Motor neuron (in vitro differentiated cells): Measurements from ENCODE around the gene MLIP. TPM values are rescaled to one million over a fixed set of nuclear protein-coding genes. Genes with fewer than 3 reads are reported as not detected.

Experiments used
- ATAC-seq, 8 experiments: fragments of 200-7000 bp; cut with Tn5 transposase; replicated peaks in 6 of 8; 2 replicates each; pipeline ENCODE4 v1.8.0; 2021; ENCODE audit warnings: mild to moderate bottlenecking in 8 of 8, moderate library complexity in 8 of 8
- H3K27ac ChIP-seq, 2 donors: fragments of 250-450 bp; sonication (Bioruptor Pico); 2 replicates each; pipeline ENCODE4 v1.9.0; 2021; ENCODE audit warnings: antibody characterized with exemption in 2 of 2, mild to moderate bottlenecking in 2 of 2, moderate library complexity in 1 of 2
- H3K4me1 ChIP-seq, 2 donors: fragments of 250-450 bp; sonication (Bioruptor Pico); replicated peaks in 1 of 2; 2 replicates each; pipeline ENCODE4 v1.6.1; 2021; ENCODE audit warnings: antibody characterized with exemption in 2 of 2, mild to moderate bottlenecking in 2 of 2, moderate library complexity in 1 of 2
- H3K4me3 ChIP-seq, 5 donors: fragments of 250-450 bp; sonication (Bioruptor Pico); 2 replicates each; pipeline ENCODE4 v1.9.0; 2021; ENCODE audit warnings: antibody characterized with exemption in 5 of 5, mild to moderate bottlenecking in 5 of 5, moderate library complexity in 4 of 5
- WGBS, 10 experiments: fragments of 450-650 bp; shearing (Covaris generic); methylation state at CpG; one replicate each; pipeline ENCODE4 v1.0.0; 2022; 5-methylcytosine and 5-hydroxymethylcytosine counted together
- in situ Hi-C, 9 experiments: fragments of 400-800 bp; cut with MboI; loops; one replicate each; pipeline ENCODE4 v1.15.0; 2021; ENCODE audit warnings: low sequenced_read_pairs in 9 of 9, low pct_unique_long_range_greater_than_20kb in 2 of 9; ENCODE audit not compliant: unreplicated experiment in 9 of 9
- total RNA-seq, 8 experiments: library from RNA; unstranded; fragments of 300-600 nt; gene quantifications; 2 replicates each; pipeline versions ENCODE4 v1.2.3 to v1.2.4, GENCODE V29; 2022

Gene MLIP
- total RNA-seq, 8 experiments from 2014 or later = 0.05 to 11.5 (median 0.52) TPM; not detected in 1

DNA sequence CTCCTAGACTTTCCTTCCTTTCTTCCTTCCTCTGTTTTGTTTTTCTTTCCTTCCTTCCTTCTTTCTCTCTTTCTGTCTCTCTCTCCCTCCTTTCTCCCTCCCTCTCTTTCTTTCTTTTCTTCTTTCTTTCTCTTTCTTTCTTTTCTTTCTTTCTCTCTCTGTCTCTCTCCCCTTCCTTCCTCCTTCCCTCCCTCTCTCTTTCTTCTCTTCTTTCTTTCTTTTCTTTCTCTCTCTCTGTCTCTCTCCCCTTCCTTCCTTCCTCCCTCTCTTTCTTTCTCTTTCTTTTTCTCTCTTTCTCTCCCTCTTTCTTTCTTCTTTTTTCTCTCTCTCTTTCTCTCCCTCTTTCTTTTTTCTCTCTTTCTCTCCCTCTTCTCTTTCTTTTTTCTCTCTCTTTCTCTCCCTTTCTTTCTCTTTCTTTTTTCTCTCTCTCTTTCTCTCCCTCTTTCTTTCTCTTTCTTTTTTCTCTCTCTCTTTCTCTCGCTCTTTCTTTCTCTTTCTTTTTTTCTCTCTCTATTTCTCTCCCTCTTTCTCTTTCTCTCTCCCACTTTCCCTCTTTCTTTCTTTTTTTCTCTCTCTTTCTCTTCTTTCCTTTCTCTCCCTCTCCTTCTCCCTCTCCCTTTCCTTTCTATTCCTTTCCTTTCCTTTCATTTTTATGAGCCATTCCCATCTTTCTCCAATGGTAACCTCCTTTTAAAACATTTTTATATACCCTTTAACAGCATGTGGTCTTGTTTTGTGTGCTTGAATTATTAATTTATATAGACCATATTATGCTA, 199.3 kb downstream of the MLIP start:
- in situ Hi-C loops = no loop called here
- no peak for ATAC-seq
- Histone ChIP-seq H3K4me1 (no peaks in the 10 kb centered on the region), H3K4me3 (no peak overlapping the region), H3K27ac (no peak overlapping the region)
- 34 to 82% (median 71%) methylated on average over 1 of the region's 1 CpG for WGBS, 10 experiments

DNA sequence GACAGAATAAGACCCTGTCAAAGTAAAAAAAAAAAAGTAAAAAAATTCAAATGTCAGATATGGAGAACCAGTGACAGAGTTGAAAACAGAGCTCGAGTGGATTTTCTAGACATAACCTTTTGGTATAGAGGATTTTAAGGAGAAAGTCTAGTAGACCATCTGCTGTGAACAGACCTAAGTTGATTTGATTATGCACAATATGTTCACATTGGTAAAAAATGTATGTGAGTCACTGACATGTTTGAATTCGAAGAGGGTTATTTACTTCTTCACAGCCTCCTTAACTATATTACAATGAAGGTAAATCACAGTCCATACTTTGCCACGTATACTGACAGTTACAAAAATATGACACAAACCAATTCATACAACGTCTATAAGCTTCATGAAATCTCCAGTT, 204.4 kb downstream of the MLIP start:
- 70 to 100% (median 80%) methylated on average over 1 to 4 of the region's 4 CpGs; no CpG with 5 or more reads in 1 of the 10 experiments for WGBS, 10 experiments
- no peak overlapping the region for H3K27ac ChIP-seq
- no peaks in the 10 kb centered on the region for H3K4me1 ChIP-seq
- ATAC-seq = no peak
- in situ Hi-C loops = no loop called here
- no peak overlapping the region for H3K4me3 ChIP-seq

Other genes starting within 250 kb of the MLIP start
- gene TINAG, start 197.0 kb downstream of the MLIP start, total RNA-seq = under 1 TPM in 1 of 8 experiments, not detected in 7; 0.19 TPM